Measurements from ENCODE around the gene DCANP1.

The DCANP1 gene

GRCh38 chr5:135434591-135435466, 12.3 kb downstream of the DCANP1 start:
- Histone ChIP-seq H3K79me1 (ENCODE audit: low read depth, low read length) (no peaks in the 10 kb centered on the region), H3K36me3 (replicated peaks in 1 of 2; ENCODE audit: control insufficient read depth in 2 of 2, insufficient read depth in 2 of 2, low read length in 2 of 2) (no peaks in the 10 kb centered on the region), H3K4me2 (ENCODE audit: insufficient read depth, low read length, poor library complexity, severe bottlenecking) (no peak overlapping the region), H3K14ac (ENCODE audit: low read length) (no peak overlapping the region), H4K91ac (ENCODE audit: low read depth, low read length, poor library complexity) (no peak overlapping the region), H3K23ac (ENCODE audit: low read depth, low read length, poor library complexity) (no peak overlapping the region), H2BK5ac (ENCODE audit: low read length) (no peak overlapping the region), H3K9ac (ENCODE audit: low read depth, low read length, poor library complexity) (peak overlapping the region; percentile 24), H2AK5ac (ENCODE audit: low read depth, low read length) (peak overlapping the region; percentile 66), H3K9me3 (replicated peaks in 1 of 2; ENCODE audit: control insufficient read depth in 2 of 2, insufficient read depth in 1 of 2, low read depth in 1 of 2, low read length in 2 of 2) (no peaks in the 10 kb centered on the region), H3K4me3 (ENCODE audit: low read length in 2 of 2) (no peak overlapping the region), H4K8ac (ENCODE audit: low read depth, low read length) (no peak overlapping the region), H3K4ac (ENCODE audit: low read length) (no peak overlapping the region), H2AFZ (ENCODE audit: low read length) (no peak overlapping the region), H2BK15ac (ENCODE audit: low read length) (peak overlapping the region; percentile 53), H3K27me3 (ENCODE audit: control insufficient read depth in 3 of 3, insufficient read depth in 3 of 3, low read depth in 1 of 3, low read length in 3 of 3) (peaks cover 0 to under 1% (median 0%) of the 10 kb centered on the region in 3 experiments), H3K4me1 (ENCODE audit: control insufficient read depth in 2 of 2, insufficient read depth in 1 of 2, low read depth in 1 of 2, low read length in 2 of 2) (no peaks in the 10 kb centered on the region), H3K18ac (ENCODE audit: low read length) (peak overlapping the region; percentile 18), H2BK12ac (ENCODE audit: low read length) (no peak overlapping the region), H3K27ac (replicated peaks; ENCODE audit: low read length) (no peak overlapping the region), H2BK120ac (ENCODE audit: low read depth, low read length) (no peak overlapping the region)
- DNase-seq (ENCODE audit: low spot score), result no peak
- WGBS, 2 donors (ENCODE audit: extremely low coverage in 2 of 2, insufficient read length in 2 of 2, insufficient replicate concordance in 1 of 2), result no CpG with 5 or more reads among the region's 24 CpGs

DNA sequence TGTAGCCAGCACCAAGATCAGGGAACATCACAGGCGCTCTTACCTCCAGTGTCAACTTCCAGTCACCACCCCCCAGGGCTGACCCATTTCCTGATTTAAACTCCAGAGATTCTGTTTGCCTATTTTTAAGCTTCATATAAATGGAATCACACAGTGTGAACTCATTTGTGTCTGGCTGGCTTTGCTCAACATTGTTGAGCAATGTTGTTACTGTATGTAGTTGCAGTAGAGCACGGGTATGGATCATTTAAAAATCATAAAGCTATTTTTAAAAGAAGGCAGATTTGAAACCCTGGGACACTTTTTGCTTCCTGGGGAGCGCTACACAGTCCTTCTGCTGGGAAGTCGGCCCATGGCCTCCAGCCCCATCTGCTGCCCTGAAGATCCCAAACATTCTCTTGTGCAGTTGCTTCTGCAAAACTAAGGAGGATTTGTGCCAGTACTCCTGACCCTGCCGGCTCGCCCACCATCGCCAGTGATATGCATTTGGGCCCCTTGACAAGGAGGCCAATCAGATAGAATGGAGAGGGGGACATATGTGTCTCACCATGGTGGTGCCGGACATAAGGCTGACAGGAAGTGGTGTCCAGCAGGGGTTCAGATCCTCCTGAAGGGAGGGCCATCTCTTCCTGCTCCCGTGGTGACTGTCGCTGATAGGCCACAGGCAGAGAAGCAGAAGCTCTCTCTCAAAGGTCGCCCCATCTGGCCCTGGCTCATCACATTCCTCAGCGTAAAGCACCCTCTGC, 13.3 kb downstream of the DCANP1 start:
- Histone ChIP-seq H3K18ac (ENCODE audit: low read length) (no peak overlapping the region), H3K36me3 (replicated peaks in 1 of 2; ENCODE audit: control insufficient read depth in 2 of 2, insufficient read depth in 2 of 2, low read length in 2 of 2) (no peaks in the 10 kb centered on the region), H2AK5ac (ENCODE audit: low read depth, low read length) (no peak overlapping the region), H3K4me1 (ENCODE audit: control insufficient read depth in 2 of 2, insufficient read depth in 1 of 2, low read depth in 1 of 2, low read length in 2 of 2) (peaks cover 0 to 2% of the 10 kb centered on the region in 2 donors), H2BK15ac (ENCODE audit: low read length) (no peak overlapping the region), H3K4me3 (ENCODE audit: low read length in 2 of 2) (peak overlapping the region in 1 of 2 donors; percentile 11), H4K91ac (ENCODE audit: low read depth, low read length, poor library complexity) (no peak overlapping the region), H3K9ac (ENCODE audit: low read depth, low read length, poor library complexity) (no peak overlapping the region), H3K23ac (ENCODE audit: low read depth, low read length, poor library complexity) (no peak overlapping the region), H3K14ac (ENCODE audit: low read length) (no peak overlapping the region), H2BK120ac (ENCODE audit: low read depth, low read length) (no peak overlapping the region), H3K4ac (ENCODE audit: low read length) (no peak overlapping the region), H2AFZ (ENCODE audit: low read length) (peak overlapping the region; percentile 79), H2BK5ac (ENCODE audit: low read length) (no peak overlapping the region), H3K27me3 (ENCODE audit: control insufficient read depth in 3 of 3, insufficient read depth in 3 of 3, low read depth in 1 of 3, low read length in 3 of 3) (peaks cover 0 to 4% (median 0%) of the 10 kb centered on the region in 3 experiments), H3K27ac (replicated peaks; ENCODE audit: low read length) (no peak overlapping the region), H3K9me3 (replicated peaks in 1 of 2; ENCODE audit: control insufficient read depth in 2 of 2, insufficient read depth in 1 of 2, low read depth in 1 of 2, low read length in 2 of 2) (peaks cover under 1 to 2% of the 10 kb centered on the region in 2 donors), H2BK12ac (ENCODE audit: low read length) (no peak overlapping the region), H3K4me2 (ENCODE audit: insufficient read depth, low read length, poor library complexity, severe bottlenecking) (no peak overlapping the region), H4K8ac (ENCODE audit: low read depth, low read length) (no peak overlapping the region), H3K79me1 (ENCODE audit: low read depth, low read length) (no peaks in the 10 kb centered on the region)
- no peak for DNase-seq (ENCODE audit: low spot score)
- no CpG with 5 or more reads among the region's 12 CpGs for WGBS, 2 donors (ENCODE audit: extremely low coverage in 2 of 2, insufficient read length in 2 of 2, insufficient replicate concordance in 1 of 2)

- H2BK15ac ChIP-seq (ENCODE audit: low read length), result no peak overlapping the region
- no peak overlapping the region for H2BK12ac ChIP-seq (ENCODE audit: low read length)
- H2BK5ac ChIP-seq (ENCODE audit: low read length), result no peak overlapping the region
- no peak for DNase-seq (ENCODE audit: low spot score)
- no peak overlapping the region for H2AK5ac ChIP-seq (ENCODE audit: low read depth, low read length)
- H3K4ac ChIP-seq (ENCODE audit: low read length), result no peak overlapping the region
- H3K9me3 ChIP-seq (replicated peaks in 1 of 2; ENCODE audit: control insufficient read depth in 2 of 2, insufficient read depth in 1 of 2, low read depth in 1 of 2, low read length in 2 of 2), result peaks cover 3 to 4% of the 10 kb centered on the region in 2 donors
- H3K23ac ChIP-seq (ENCODE audit: low read depth, low read length, poor library complexity), result no peak overlapping the region
- H3K36me3 ChIP-seq (replicated peaks in 1 of 2; ENCODE audit: control insufficient read depth in 2 of 2, insufficient read depth in 2 of 2, low read length in 2 of 2), result no peaks in the 10 kb centered on the region
- H2BK120ac ChIP-seq (ENCODE audit: low read depth, low read length), result no peak overlapping the region
- no peak overlapping the region for H3K18ac ChIP-seq (ENCODE audit: low read length)
- no peak overlapping the region for H4K91ac ChIP-seq (ENCODE audit: low read depth, low read length, poor library complexity)
- H3K4me1 ChIP-seq (ENCODE audit: control insufficient read depth in 2 of 2, insufficient read depth in 1 of 2, low read depth in 1 of 2, low read length in 2 of 2), result peaks cover 0 to 2% of the 10 kb centered on the region in 2 donors
- H4K8ac ChIP-seq (ENCODE audit: low read depth, low read length), result no peak overlapping the region
- H3K27ac ChIP-seq (replicated peaks; ENCODE audit: low read length), result no peak overlapping the region
- no peak overlapping the region for H2AFZ ChIP-seq (ENCODE audit: low read length)
- peaks cover 0 to 4% (median 0%) of the 10 kb centered on the region in 3 experiments for H3K27me3 ChIP-seq (ENCODE audit: control insufficient read depth in 3 of 3, insufficient read depth in 3 of 3, low read depth in 1 of 3, low read length in 3 of 3)
- H3K4me2 ChIP-seq (ENCODE audit: insufficient read depth, low read length, poor library complexity, severe bottlenecking), result no peak overlapping the region
- H3K14ac ChIP-seq (ENCODE audit: low read length), result no peak overlapping the region
- H3K9ac ChIP-seq (ENCODE audit: low read depth, low read length, poor library complexity), result no peak overlapping the region
- no CpG with 5 or more reads among the region's 4 CpGs for WGBS, 2 donors (ENCODE audit: extremely low coverage in 2 of 2, insufficient read length in 2 of 2, insufficient replicate concordance in 1 of 2)
- H3K4me3 ChIP-seq (ENCODE audit: low read length in 2 of 2), result no peak overlapping the region
- no peaks in the 10 kb centered on the region for H3K79me1 ChIP-seq (ENCODE audit: low read depth, low read length)
These were observed 15.0 kb downstream of the DCANP1 start for GRCh38 chr5:135432113-135432512.

- Histone ChIP-seq H2BK120ac (ENCODE audit: low read depth, low read length) (no peak overlapping the region), H3K9ac (ENCODE audit: low read depth, low read length, poor library complexity) (no peak overlapping the region), H2BK5ac (ENCODE audit: low read length) (no peak overlapping the region), H3K27ac (replicated peaks; ENCODE audit: low read length) (no peak overlapping the region), H3K4me2 (ENCODE audit: insufficient read depth, low read length, poor library complexity, severe bottlenecking) (no peak overlapping the region), H2AK5ac (ENCODE audit: low read depth, low read length) (no peak overlapping the region), H2AFZ (ENCODE audit: low read length) (no peak overlapping the region), H2BK12ac (ENCODE audit: low read length) (no peak overlapping the region), H3K14ac (ENCODE audit: low read length) (no peak overlapping the region), H3K36me3 (replicated peaks in 1 of 2; ENCODE audit: control insufficient read depth in 2 of 2, insufficient read depth in 2 of 2, low read length in 2 of 2) (no peaks in the 10 kb centered on the region), H2BK15ac (ENCODE audit: low read length) (no peak overlapping the region), H3K9me3 (replicated peaks in 1 of 2; ENCODE audit: control insufficient read depth in 2 of 2, insufficient read depth in 1 of 2, low read depth in 1 of 2, low read length in 2 of 2) (peaks cover 3 to 4% of the 10 kb centered on the region in 2 donors), H3K4me1 (ENCODE audit: control insufficient read depth in 2 of 2, insufficient read depth in 1 of 2, low read depth in 1 of 2, low read length in 2 of 2) (peaks cover 0 to 2% of the 10 kb centered on the region in 2 donors), H3K27me3 (ENCODE audit: control insufficient read depth in 3 of 3, insufficient read depth in 3 of 3, low read depth in 1 of 3, low read length in 3 of 3) (peaks cover 0 to 4% (median 0%) of the 10 kb centered on the region in 3 experiments), H3K18ac (ENCODE audit: low read length) (no peak overlapping the region), H3K4me3 (ENCODE audit: low read length in 2 of 2) (no peak overlapping the region), H3K4ac (ENCODE audit: low read length) (no peak overlapping the region), H3K79me1 (ENCODE audit: low read depth, low read length) (no peaks in the 10 kb centered on the region), H3K23ac (ENCODE audit: low read depth, low read length, poor library complexity) (no peak overlapping the region), H4K91ac (ENCODE audit: low read depth, low read length, poor library complexity) (no peak overlapping the region), H4K8ac (ENCODE audit: low read depth, low read length) (no peak overlapping the region)
- no peak for DNase-seq (ENCODE audit: low spot score)
- WGBS, 2 donors (ENCODE audit: extremely low coverage in 2 of 2, insufficient read length in 2 of 2, insufficient replicate concordance in 1 of 2), result no CpG with 5 or more reads among the region's 7 CpGs
These were observed 17.1 kb downstream of the DCANP1 start for GRCh38 chr5:135430135-135430437.
